Stimulated activated CD4-positive, alpha-beta T cell treated with anti-CD3 and anti-CD28 coated beads, Interleukin-12 subunit alpha, Interleukin-12 subunit beta, amount 100 ng/mL, for 24 hours (primary cell): Measurements from ENCODE around the gene TANGO2.

ENCODE experiments used
- DNase-seq, 2 experiments: peaks; one replicate each; pipeline ENCODE4 v3.0.0-alpha.2; 2020; ENCODE audit warnings: low read depth in 2 of 2

Gene TANGO2, protein sequence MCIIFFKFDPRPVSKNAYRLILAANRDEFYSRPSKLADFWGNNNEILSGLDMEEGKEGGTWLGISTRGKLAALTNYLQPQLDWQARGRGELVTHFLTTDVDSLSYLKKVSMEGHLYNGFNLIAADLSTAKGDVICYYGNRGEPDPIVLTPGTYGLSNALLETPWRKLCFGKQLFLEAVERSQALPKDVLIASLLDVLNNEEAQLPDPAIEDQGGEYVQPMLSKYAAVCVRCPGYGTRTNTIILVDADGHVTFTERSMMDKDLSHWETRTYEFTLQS

DNA sequence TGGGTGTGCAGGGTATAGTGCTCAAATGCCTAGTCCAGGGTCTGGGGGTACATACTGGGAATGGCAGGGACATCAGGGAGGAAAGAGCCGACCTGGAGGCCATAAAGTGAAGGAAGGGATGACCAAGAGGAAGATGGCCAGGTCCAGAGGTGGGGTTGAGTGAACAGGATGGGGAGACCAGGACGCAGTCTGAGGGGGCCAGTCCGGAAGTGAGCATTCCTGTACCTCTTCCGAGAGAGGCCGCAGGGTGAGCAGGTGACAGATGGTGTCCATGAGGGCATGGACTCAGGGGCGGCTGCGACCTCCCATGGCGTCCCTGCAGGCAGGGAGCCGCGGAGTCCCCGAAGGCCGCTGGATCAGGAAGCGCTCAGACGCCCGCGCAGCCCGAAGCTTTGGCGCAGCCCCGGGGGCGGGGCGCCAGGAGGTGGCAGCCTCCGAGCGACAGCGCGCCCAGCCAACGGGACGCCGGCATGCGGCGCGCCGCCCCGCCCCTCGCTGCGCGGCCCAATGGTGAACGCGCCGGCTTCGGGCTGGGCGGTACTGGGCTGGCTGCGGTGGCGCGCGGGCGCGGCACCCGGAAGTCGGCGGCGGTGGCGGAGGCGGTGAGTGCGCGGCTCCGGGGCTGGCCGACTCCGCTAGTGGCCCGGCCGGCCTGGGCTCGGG lies at the start of gene TANGO2:
Gene TANGO2, plus strand, starts transcription at position 578 of the 663 bp plus-strand sequence. CDS start 15,689 bp downstream, outside the sequence.
- peak; percentile 83 to 89 for DNase-seq

DNA sequence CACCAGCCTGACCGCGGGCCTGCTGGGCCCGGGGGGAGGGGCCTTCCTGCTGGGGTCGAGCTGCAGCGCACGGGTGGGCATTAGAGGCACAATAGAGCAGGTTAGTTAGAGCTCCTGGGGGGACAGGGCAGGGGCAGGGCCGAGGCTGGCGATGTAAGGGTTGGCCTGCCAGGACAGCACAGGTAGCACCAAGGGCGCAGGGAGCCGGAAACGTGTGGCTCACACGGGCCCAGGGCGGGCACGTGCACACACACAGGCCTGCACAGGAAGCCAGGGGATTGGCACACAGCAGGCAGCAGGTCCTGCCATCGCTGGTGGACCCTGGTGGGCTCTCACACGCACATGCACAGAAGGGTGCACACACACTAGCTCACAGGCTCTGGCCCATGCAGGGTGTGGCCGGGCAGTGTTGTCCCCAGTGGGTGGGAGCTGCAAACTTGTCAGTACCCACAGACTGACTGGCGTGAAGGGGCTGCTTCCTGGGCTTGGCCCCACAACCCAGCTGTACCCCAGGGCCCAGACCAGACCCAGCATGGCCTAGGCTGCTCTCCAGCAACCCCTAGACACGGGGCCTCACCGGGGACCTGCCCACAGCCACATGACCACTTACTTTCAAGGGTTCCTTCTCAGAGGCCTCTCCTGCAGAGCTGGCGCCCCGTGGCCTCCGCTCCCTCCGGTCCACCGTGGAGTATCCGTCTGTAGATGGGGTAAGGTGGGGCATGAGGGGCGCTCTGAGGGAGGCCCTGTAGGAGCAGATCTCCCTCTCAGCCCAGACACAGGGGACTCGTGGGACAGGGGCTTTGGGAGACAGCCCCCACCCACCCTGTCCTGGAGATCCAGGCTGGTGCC lies 49.4 kb upstream of the TANGO2 start:
- no peak for DNase-seq

DNA sequence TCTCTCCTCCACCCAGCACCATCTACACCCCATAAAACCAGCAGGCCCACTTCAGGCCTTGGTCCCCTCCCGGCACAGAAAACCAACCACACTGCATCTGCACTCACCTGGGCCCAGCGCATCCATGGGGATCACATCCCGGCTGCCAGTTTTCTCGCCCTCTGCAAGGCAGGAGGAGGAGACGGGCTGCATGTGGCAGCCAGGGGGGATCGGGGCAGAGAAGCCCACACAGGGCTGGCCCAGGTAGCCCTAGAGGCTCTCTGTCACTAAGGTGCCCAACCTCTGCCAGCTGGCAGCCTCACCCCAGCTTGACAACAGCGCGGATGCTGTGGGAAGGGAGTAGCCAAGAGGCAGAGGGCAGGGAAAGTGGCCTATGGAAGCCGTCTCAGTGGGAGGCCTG lies 48.7 kb upstream of the TANGO2 start:
- no peak for DNase-seq

DNA sequence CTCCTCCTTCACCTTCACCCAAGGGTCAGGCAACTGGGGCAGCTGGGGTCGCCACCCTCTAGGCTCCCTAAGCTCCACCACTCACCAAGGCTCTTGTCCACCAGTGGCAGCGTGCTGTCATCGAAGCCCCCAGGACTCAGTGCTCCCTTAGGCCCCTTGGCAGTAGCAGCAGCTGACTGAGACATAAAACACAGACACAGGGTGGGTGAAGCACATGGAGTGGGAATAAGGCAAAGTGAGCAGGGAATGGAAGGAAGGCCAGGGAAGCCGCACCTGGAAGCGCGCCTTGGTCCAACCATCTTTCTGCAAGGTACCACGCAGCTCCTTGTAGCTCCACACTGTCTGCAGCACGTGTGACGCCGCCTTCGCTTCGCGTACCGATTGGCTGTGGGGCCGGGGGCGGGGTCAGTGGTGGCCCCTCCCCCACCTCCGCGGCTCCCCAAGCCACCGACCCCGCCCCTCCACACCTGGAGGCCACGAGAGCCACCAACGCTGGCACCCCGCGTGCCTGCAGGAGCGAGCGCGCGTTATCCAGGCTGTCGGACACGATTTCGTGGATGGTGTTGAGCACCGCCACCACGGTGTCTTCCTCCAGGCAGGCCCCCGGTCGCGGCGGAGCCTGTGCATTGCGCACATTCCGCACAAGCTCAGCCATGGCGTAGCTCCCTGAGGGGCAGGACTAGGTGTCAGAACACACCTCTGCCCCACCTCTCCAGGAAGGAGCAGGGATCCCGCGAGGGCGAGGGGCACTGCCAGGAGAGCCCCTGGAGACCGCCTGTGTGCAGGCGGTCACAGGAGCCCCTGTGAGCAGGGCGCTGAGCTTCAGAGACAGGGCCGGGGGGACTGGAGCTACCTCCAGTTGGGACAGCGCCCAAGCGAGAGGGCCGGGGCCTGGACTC lies 48.0 kb upstream of the TANGO2 start:
- no peak for DNase-seq

DNA sequence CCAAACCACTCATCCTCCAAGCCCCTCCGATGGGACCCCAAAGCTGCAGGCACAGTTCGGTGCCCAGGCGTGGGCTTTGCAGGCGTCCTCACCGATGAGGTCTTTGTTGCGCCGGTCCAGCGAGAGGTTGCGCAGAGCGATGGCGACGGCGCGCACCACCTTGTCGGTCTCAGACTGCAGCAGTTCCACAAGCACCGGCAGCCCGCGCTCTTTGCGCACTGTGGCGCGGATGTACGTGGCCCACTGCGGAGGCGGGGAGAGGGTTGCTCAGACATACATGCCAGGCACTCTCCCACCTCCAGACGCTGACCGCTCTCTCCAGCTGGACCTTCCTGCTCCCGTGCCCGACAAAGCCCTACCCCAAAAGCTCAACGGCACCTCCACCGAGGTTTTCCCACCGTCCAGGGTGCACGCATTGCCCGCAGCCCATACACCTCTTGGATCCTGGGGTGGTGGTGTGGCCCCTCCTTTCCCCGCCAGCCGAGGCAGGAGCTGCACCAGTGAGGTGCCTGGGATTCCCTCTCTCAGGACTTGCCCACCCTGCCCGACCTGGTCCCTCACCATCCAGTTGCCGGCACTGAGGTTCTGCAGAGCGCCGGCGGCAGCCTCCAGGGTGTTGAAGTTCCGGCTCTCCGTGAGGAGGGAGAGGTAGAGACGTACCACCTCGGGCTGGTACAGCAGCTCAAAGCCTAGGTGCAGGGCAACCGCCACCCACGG lies 47.2 kb upstream of the TANGO2 start:
- DNase-seq: no peak

DNA sequence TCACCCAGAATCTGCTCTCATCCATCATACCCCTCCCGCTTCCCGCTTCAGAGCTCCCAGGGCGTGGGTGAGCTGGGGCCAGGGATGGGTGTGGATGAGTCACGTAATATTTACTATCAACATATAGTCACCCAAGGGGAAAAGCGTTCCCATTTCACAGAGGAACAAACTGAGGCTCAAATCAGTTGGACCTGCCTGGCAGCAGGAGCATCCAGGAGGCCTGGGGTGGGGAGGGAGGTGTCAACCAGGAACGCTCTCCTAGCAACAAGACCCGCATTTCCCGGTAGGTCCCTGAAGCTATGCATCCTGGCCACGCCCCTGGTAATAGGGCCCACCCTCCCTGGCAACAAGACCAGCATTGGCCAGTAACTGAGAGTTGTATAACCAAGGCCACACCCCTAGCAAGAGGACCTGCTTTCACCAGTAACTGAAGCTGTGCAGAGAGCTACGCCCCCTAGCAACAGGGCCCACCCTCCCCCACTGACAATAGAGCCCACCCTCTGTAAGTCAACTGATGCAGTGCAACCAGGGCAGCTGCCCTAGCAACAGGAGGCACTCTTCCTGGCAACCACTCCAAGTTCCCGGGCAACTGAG lies 46.5 kb upstream of the TANGO2 start:
- DNase-seq: no peak

GRCh38 chr22:19974935-19975706 lies 45.8 kb upstream of the TANGO2 start:
- DNase-seq: no peak

GRCh38 chr22:19975707-19976035 lies 45.2 kb upstream of the TANGO2 start:
- DNase-seq: no peak

- DNase-seq: no peak
Observed at GRCh38 chr22:19976671-19977070, 44.2 kb upstream of the TANGO2 start.

DNA sequence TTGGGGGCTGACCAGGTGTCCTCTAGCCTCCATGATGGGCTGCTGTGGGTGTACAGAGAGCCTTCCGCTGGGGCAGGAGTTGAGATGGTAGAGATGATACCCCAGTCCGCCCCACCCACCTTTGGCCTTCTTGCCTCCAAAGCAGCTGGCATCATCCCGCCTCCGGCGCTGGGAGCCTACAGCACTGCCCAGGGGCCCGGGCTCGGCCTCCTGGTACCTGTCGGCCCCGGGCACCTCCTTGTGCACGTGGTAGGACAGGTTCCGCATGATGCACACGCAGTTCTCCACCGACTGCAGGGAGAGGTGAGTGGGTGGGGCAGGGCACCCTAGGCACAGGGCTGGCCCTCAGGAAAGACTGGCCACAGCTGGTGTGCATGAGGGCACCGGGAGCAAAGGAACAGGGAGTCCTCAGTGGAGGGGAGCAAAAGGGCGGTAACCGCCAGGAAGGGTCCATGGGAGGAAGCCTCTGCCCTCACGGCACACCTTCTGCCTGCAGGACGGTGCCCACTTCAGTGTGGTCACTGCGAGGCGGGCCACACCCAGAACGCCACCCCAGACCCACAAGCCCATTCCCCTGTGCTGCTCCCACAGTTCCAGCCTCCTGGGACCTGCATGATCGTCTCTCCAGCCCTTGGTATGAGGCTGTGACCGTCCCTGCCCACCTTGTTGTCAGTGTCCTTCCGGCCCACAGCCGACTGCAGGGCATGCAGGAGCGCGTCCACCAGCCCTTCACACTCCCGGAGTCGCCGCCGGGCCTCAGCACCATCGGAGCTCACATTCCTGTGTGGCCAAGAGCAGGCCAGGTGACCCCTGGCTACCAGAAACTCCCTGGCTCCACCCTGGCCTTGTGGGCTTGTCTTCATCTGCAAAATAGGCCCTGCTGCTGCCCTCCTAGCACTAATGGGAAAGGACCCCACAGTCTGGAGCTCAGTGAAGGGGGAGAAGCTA lies 43.3 kb upstream of the TANGO2 start:
- no peak for DNase-seq

DNA sequence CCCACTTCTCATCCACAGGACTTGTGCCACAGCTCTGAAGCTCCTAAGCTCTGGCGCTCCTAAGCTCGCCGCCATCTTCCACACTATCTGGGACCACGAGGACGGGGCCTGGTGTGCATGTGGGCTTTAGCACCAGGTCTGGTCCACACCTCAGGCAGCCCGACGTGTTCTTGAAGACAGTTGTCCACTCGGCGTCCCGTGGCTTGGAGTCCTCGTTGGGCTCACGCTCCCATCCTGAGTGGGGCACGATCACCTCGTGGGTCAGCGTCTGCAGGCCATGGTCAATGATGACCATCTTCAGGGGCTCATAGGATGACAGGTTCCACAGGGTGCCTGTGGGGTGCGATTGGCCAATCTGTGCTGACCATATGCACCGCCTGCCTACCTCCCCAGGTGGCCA lies 42.2 kb upstream of the TANGO2 start:
- no peak for DNase-seq

DNA sequence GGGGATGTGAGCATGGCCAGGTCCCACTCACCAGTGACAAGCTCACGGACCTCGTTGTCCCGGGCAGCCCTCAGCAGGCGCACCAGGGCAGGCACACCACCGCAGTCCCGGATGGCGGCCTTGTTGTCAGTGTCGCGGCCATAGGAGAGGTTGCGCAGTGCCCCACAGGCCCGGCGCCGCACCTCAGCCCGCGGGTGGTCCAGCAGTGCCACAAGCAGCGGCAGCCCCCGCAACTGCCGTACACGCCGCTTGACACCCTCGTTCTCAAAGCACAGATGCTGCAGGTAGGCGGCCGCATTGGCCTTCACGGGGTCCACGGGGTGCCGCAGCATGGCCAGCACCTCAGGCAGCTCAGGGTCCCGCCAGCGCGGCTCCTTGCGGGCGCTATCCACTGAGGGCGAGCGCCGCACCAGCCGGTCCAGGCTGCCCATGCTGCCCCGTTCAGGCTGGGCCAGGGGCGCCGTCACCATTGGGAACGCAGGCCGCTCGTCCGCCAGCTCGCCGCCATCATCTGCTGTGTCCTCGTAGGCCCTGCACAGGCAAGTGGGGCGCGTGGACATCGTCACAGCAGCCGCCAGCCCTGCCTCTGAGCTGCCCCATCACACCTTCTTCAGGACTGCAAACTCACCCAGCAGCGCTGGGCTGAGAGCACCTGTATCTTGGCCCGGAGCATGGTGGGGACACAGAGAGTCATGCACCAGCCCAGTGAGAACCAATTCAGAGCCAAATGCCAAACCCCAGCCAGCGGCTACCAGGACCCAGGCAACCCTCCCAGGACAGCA lies 41.0 kb upstream of the TANGO2 start:
- DNase-seq: no peak

GRCh38 chr22:19980766-19981165 lies 40.1 kb upstream of the TANGO2 start:
- no peak for DNase-seq

DNA sequence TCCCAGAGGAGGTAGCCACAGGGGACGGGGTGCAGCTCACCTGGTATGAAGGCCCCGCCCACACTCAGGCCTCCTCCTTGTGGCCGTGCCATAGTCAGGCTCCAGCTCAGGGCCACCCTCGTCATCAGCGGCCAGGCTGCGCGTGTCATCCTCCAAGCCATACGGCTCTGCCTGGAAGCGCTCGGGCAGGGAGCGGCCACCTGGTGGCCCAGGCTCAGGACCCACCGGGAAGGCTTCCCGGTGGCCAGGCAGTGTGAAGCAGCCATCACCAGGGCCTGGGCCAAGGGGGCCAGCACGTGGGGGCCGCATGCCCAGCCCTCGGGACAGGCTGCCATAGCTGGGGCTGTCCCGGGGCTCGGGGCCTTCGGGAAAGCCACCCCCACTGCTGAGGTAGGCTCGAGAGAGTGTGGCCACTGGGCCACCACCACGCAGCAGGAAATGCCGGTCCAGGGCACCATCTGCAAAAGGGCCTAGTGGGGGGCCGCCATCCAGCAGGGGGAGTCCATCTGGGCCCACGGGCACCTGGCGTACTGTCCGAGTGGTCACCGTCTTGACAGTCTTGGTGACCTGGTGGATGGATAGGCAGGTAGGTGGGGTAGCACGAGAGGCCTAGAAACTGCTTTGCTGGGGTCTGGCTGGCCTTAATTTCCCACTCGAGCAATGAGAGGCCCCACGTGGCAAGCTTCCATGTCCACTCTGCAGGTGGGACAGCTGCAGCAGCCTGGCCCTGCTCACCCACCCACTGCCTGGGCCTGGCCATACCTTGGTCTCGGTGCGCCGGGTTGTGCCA lies 39.5 kb upstream of the TANGO2 start:
- no peak for DNase-seq

DNA sequence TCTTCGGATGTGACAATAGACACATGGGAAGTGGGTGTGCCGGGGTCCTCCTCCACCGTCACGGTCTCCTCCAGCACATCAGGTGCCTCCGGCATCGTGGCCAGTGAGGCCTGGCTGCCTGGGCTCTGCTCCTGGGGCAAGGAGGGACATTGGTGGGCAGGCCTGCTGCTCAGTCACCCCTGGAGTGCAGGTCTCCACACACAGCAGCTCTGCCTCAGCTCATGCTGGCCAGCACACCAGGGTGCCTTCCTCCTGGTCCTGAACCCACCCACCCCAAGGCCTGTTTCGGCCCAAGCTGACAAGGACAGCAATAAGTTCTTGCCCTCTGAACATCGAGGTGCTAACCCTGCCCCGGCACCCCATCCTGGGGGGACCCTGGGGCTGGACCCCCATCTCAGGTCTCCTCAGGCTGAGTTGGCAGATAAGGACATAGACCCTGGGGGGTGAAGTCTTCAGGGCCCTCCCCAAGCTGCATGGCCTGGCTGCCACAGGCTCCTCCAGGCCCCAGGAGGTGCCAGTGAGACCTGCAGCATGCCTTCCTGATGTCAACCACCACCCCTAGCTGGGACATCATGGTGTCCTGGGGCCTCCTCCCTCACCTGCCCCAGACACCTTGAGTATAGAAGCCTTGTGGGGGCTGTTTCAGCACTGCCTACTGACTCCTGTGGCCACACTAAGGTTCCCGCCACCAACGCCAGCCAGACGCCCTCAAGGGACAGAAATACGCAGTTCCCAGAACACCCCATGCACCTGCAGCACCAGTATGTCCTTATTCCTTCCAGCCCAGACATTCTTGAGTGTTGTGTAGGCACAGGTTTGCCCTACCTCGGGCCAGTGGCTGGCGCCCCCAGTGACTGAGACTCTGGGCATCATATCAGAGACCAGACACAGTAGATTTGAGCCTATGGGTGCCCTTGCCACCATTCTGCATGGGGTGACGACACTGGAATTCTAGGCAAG lies 38.7 kb upstream of the TANGO2 start:
- DNase-seq: no peak

DNA sequence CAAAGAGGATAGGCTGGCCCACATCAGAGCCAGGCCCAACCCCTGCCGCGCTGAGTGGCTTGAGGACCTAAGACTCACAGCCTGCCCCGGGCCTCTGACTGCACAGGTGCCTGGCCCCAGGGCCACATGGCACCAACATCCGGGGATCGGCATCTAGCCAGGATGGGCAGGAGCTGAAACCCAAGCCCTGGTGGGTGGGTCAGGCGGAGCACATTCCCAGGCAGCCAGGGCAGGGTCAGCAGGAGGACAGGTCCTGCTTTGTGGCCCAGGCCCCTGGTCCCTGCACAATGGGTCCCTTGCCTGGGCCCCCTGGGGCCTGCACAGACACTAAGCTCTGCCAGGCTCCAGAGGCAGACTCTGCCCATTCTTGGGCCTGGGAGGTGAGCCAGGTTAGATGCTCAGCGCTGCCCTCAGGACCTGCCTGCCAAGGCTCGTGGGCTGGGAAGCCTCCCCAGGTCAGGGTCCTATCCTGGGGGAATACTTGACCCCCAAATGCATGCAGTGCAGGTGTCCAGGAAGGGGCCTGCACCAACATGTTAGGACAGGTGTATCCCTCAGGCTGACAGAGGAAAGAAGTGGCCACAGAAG lies 37.8 kb upstream of the TANGO2 start:
- no peak for DNase-seq
